Naive thymus-derived CD8-positive, alpha-beta T cell (primary cell): ENCODE data around the gene RRN3. TPM values are rescaled to one million over a fixed set of nuclear protein-coding genes. Genes with fewer than 3 reads are reported as not detected.
"Not testable (repeated sequence)": the region's sequence is repeated elsewhere in the genome, so short reads cannot be mapped to it uniquely, and the experiment has no call there.

ENCODE experiments used
- ATAC-seq, 2 donors: fragments of 150-1000 bp; cut with Tn5 transposase in 1 of 2; sonication (Bioruptor Pico), chemical (Tn5 transposase) in 1 of 2; 1 replicate in 1 of 2; 2 replicates in 1 of 2; pipeline ENCODE4 v1.10.0; 2021; ENCODE audit warnings: mild to moderate bottlenecking in 2 of 2, moderate library complexity in 2 of 2
- POLR2A ChIA-PET: fragments of 350-600 bp; sonication (Branson Sonifier 250); formaldehyde crosslinking; loops from one replicate; lab custom pipeline; 2021; ENCODE audit warnings: antibody characterized with exemption; lab: Charles Lee
- DNase-seq, 10 donors: peaks; one replicate each; pipeline versions ENCODE4 v3.0.0 to v3.0.0-alpha.2; 2020 to 2022
- H3K27ac Mint-ChIP-seq, 10 donors: one replicate each; pipeline ENCODE4 v1.8.0; 2020 to 2022; ENCODE audit warnings: mild to moderate bottlenecking in 10 of 10, mixed read lengths in 10 of 10, moderate library complexity in 4 of 10, inconsistent platforms in 1 of 10
- H3K27me3 Mint-ChIP-seq, 5 donors: one replicate each; pipeline ENCODE4 v1.8.0; 2021 to 2022; ENCODE audit warnings: mixed read lengths in 5 of 5
- H3K36me3 Mint-ChIP-seq, 3 donors: one replicate each; pipeline ENCODE4 v1.8.0; 2020 to 2022; ENCODE audit warnings: mixed read lengths in 3 of 3, mild to moderate bottlenecking in 2 of 3, inconsistent platforms in 1 of 3
- H3K4me1 Mint-ChIP-seq, 4 donors: one replicate each; pipeline ENCODE4 v1.8.0; 2021 to 2022; ENCODE audit warnings: mixed read lengths in 4 of 4
- H3K4me3 Mint-ChIP-seq, 10 donors: one replicate each; pipeline ENCODE4 v1.8.0; 2020 to 2022; ENCODE audit warnings: mild to moderate bottlenecking in 10 of 10, mixed read lengths in 10 of 10, moderate library complexity in 6 of 10, inconsistent platforms in 1 of 10
- H3K9me3 Mint-ChIP-seq, 9 donors: one replicate each; pipeline ENCODE4 v1.8.0; 2020 to 2022; ENCODE audit warnings: mixed read lengths in 9 of 9, mild to moderate bottlenecking in 3 of 9, inconsistent platforms in 1 of 9, moderate library complexity in 1 of 9
- polyA plus RNA-seq, 3 donors: library from polyadenylated mRNA; unstranded; fragments of 300-500 nt; fragmentation: Illumina TruSeq; gene quantifications; one replicate each; pipeline ENCODE4 v1.2.3, GENCODE V29; 2021
- total RNA-seq, 8 experiments: library from RNA in 2 of 8; stranded (reverse) in 2 of 8; gene quantifications; one replicate each; pipeline ENCODE4 v1.2.3 and lab custom pipeline; 2021 to 2026

RRN3 gene, protein sequence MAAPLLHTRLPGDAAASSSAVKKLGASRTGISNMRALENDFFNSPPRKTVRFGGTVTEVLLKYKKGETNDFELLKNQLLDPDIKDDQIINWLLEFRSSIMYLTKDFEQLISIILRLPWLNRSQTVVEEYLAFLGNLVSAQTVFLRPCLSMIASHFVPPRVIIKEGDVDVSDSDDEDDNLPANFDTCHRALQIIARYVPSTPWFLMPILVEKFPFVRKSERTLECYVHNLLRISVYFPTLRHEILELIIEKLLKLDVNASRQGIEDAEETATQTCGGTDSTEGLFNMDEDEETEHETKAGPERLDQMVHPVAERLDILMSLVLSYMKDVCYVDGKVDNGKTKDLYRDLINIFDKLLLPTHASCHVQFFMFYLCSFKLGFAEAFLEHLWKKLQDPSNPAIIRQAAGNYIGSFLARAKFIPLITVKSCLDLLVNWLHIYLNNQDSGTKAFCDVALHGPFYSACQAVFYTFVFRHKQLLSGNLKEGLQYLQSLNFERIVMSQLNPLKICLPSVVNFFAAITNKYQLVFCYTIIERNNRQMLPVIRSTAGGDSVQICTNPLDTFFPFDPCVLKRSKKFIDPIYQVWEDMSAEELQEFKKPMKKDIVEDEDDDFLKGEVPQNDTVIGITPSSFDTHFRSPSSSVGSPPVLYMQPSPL
- total RNA-seq (10 to 100 TPM; 43.1 to 53.3 TPM), polyA plus RNA-seq (10 to 100 TPM; 17.9 to 33.8 (median 23.8) TPM), total RNA-seq (lab: John Stamatoyannopoulos, UW) (54.6 to 115 (median 76.6) reads per million in 6 experiments)

- peak within 1 kb of the TSS; percentile 93 to 98 (median 96) for H3K27ac Mint-ChIP-seq
- peaks cover 8 to 33% (median 25%) of the 10 kb centered on the region in 4 donors for H3K4me1 Mint-ChIP-seq
- POLR2A ChIA-PET = interaction anchor here (1.2 to 1.3 kb wide), 2 partner anchors 42 to 61 kb away, joined by 3 to 4 read pairs; no protein-coding TSS in a partner anchor
- H3K9me3 Mint-ChIP-seq, H3K27me3 Mint-ChIP-seq: not testable (repeated sequence)
- H3K4me3 Mint-ChIP-seq = peak within 1 kb of the TSS; percentile 94 to 99 (median 97)
- peak; percentile 72 to 89 (median 79) for DNase-seq
- peaks cover 0 to 31% (median 2%) of the 10 kb centered on the region in 3 donors for H3K36me3 Mint-ChIP-seq
- ATAC-seq = peak; percentile 98 to 100
Measured at GRCh38 chr16:15093955-15094827, at the start of gene RRN3. Gene RRN3 (minus strand): TSS chr16:15094272. CDS start chr16:15094233, 39 bp downstream.

DNA sequence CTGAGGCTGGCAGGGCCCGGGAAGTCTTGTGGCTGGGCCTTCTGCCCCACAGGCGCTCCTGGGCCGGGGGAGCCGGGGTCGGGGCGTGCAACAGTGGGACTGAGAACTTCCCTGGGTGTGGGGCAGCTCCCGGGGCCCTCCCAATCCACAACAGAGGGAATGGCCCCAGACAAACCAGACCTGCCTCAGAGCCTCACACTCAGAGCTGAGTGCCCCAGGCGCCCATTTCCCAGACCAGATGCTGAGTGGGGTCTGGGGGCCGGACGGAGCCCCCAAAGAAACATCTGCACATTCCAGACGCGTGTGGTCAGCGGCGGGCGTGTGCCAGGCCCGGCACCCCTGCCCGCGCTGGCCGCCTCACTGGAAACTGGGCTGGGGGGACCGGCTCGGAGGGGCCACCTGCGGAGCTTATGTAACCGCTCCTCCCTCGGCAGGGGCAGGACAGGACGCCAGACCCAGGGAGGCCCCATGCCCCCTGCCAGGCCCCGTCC is 49.6 kb upstream of the RRN3 start:
- H3K9me3 Mint-ChIP-seq, DNase-seq, POLR2A ChIA-PET, H3K4me3 Mint-ChIP-seq, H3K27ac Mint-ChIP-seq, H3K36me3 Mint-ChIP-seq, H3K27me3 Mint-ChIP-seq, ATAC-seq: not testable (repeated sequence)
- peaks cover 7 to 15% (median 8%) of the 10 kb centered on the region in 4 donors for H3K4me1 Mint-ChIP-seq

- H3K27me3 Mint-ChIP-seq, H3K27ac Mint-ChIP-seq, POLR2A ChIA-PET, H3K9me3 Mint-ChIP-seq, ATAC-seq, H3K4me3 Mint-ChIP-seq, DNase-seq, H3K36me3 Mint-ChIP-seq: not testable (repeated sequence)
- H3K4me1 Mint-ChIP-seq = peaks cover 7 to 15% (median 8%) of the 10 kb centered on the region in 4 donors
Measured at GRCh38 chr16:15142891-15143600, 49.0 kb upstream of the RRN3 start.

GRCh38 chr16:15142107-15142890 is 48.2 kb upstream of the RRN3 start:
- H3K4me1 Mint-ChIP-seq = peaks cover 7 to 14% (median 7%) of the 10 kb centered on the region in 4 donors
- H3K4me3 Mint-ChIP-seq, H3K27me3 Mint-ChIP-seq, DNase-seq, H3K9me3 Mint-ChIP-seq, H3K36me3 Mint-ChIP-seq, POLR2A ChIA-PET: not testable (repeated sequence)
- H3K27ac Mint-ChIP-seq = peak overlapping the region in 1 of 10 donors; percentile 28
- ATAC-seq = peak in 1 of 2 donors; percentile 44

- Mint-ChIP-seq H3K9me3 (no peaks in the 10 kb centered on the region), H3K27ac (peak overlapping the region in 2 of 10 donors; percentile 28 to 41), H3K4me1 (peaks cover 5 to 12% (median 7%) of the 10 kb centered on the region in 4 donors), H3K4me3 (no peak overlapping the region), H3K27me3 (no peaks in the 10 kb centered on the region), H3K36me3 (no peaks in the 10 kb centered on the region)
- no peak for DNase-seq
- POLR2A ChIA-PET = no interaction called here
- ATAC-seq = no peak
Measured at GRCh38 chr16:15141586-15141985, 47.5 kb upstream of the RRN3 start.

DNA sequence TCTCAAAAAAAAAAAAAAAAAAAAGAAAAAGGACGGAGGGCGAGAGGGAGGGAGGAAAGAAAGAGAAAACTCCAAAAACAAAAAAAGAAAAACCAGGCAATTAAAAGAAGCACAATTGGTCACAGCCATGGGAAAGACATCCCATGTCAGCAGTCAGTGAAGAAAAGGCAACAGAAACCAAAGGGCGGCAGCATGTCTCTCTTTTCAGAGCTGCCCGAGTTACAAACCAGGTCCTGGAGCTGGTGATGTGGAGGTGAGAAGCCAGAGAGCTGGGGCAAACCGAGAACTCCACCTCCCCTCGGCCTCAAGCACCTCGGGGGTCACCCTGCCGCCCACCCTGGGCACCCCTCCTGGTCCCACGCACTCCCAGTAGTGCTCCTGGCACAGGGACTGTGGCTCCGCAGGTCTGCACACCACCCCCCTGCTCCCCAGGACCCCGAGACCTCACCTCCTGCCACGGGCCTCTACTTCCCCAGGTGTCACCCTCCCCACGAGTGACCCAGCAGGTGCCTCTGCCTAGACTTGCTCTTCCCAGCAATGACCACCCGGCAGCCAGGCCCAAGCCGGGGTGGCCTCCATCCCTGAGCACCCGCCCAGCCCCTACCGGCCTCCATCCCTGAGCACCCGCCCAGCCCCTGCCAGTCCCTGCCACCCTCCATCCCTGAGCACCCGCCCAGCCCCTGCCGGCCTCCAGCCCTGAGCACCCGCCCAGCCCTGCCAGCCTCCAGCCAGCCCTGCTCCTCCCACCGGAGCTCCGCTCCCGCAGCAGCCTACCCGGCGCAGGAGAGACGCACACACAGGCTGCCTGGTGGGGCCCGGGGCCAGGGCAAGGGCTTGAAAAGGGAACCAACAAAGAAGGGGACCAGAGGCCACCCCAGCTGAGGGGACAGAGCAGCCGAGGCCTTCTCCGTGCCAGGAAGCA is 46.6 kb upstream of the RRN3 start:
- ATAC-seq, DNase-seq, H3K9me3 Mint-ChIP-seq, H3K27me3 Mint-ChIP-seq, H3K36me3 Mint-ChIP-seq, H3K27ac Mint-ChIP-seq, POLR2A ChIA-PET, H3K4me3 Mint-ChIP-seq: not testable (repeated sequence)
- H3K4me1 Mint-ChIP-seq = peaks cover 3 to 12% (median 7%) of the 10 kb centered on the region in 4 donors

DNA sequence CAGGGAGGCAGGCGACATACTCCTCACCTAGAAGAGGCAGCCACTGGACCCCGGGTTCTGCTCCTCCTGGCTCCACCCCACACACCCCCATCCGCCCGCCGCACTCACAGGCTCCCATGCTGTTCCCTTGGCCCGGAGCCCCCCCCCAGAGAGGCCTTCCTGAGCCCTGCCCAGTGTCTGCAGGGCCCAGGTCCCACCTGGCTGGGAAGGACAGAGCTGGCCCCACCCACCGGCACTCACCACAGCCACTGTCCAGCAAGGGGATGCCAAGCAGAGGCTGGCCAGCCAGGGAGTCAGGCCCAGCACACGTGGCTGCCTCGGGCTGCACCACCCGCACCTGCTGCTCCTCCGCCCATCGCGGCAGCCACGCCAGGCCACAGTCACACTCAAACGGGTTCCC is 43.4 kb upstream of the RRN3 start:
- H3K27ac Mint-ChIP-seq, H3K4me1 Mint-ChIP-seq, H3K36me3 Mint-ChIP-seq, DNase-seq, H3K4me3 Mint-ChIP-seq, ATAC-seq, POLR2A ChIA-PET, H3K9me3 Mint-ChIP-seq, H3K27me3 Mint-ChIP-seq: not testable (repeated sequence)

DNA sequence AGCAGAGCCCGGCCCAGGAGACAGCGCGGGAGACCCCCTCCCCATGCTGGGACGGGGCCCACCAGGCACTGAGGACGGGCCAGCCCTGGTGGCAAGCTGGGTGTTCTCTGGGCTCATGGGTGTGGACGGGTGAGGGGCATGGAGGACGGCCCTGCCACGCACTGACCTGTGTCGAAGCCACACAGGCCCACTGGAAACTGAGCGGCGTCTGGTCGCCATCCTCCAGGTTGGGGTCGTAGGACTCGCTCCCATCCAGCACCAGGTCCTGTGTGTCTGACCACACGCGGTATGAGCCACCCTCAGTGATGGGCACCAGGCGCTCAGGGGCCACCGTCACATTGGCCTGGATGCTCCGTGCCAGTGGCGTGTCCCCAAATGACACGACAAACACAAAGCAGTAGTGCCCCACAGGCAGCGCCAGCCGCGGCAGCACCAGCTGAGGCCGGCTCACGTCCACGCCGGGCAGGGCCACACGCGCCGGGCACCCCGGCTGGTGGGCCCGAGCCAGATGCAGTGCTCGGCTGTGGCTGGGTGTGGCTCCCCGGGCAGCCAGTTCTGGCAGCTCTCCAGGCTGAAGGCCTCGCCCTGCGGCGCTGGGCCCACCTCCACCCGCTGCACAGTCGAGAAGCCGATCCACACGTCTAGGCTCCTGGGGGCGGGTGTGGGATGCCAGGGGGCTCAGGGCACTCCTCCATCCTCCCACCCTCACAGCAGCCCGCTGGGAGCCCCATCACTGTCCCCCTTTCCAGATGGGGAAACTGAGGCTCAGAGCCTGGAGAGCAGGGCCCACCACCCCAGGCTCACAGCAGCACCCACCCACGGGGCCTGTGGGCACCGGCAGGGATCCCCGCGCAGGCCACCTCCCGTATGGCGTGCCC is 41.6 kb upstream of the RRN3 start:
- DNase-seq, H3K9me3 Mint-ChIP-seq, H3K27ac Mint-ChIP-seq, H3K36me3 Mint-ChIP-seq, H3K4me1 Mint-ChIP-seq, H3K27me3 Mint-ChIP-seq, ATAC-seq, POLR2A ChIA-PET, H3K4me3 Mint-ChIP-seq: not testable (repeated sequence)

DNA sequence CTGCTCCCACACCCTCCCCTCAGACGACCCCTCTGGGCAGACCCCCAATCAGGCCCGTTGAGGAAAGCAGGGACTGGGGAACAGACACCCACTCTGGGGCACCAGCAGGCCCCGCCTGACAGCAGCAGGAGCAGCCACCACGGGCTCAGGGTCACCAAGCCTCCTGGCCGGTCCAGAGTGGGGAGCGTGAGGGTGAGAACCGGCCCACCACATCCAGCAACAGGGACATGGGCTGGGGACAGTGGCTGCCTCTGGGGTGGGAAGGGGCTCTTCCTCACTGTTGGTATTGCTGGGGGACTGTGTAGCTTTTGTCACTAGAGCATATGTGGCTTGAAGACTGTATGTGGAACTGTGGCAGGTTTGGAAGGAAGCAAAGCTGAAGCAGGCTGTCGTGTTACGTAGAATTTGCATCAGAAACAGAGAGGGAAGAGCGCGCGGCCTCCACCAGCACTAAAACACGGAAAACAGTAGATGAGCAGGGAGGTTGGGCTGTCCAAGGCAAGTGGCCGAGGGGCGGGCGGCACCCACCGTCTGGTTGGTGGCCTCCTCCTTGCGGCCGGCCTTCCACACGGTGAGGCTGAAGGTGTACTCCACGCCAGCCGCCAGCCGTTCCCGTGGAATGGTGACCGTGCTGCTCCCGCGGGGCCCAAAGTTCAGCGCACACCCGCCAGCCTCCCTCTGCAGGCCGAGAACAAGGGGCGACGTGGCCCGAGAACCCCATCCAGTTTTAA is 40.8 kb upstream of the RRN3 start:
- POLR2A ChIA-PET, H3K4me3 Mint-ChIP-seq, H3K27me3 Mint-ChIP-seq, DNase-seq, H3K4me1 Mint-ChIP-seq, H3K36me3 Mint-ChIP-seq, H3K9me3 Mint-ChIP-seq, ATAC-seq, H3K27ac Mint-ChIP-seq: not testable (repeated sequence)
